CMK (cell line): ENCODE measurements around the gene ATG16L2.

Source experiments
- DNase-seq: peaks from one replicate; pipeline ENCODE4 v3.0.0-alpha.2; 2010; ENCODE audit warnings: low read depth

Gene ATG16L2

GRCh38 chr11:72814286-72815109 is at the start of gene ATG16L2:
ATG16L2 (plus strand) TSS chr11:72814411; CDS start chr11:72814446, 35 bp downstream.
- peak; percentile 62 for DNase-seq

GRCh38 chr11:72764503-72764902 is 49.7 kb upstream of the ATG16L2 start:
- no peak for DNase-seq

- no peak for DNase-seq
Measured at GRCh38 chr11:72766152-72766902, 47.9 kb upstream of the ATG16L2 start.

- no peak for DNase-seq
Measured at GRCh38 chr11:72767203-72768062, 46.8 kb upstream of the ATG16L2 start.

- DNase-seq: no peak
Measured at GRCh38 chr11:72768581-72768980, 45.6 kb upstream of the ATG16L2 start.

- DNase-seq: no peak
Measured at GRCh38 chr11:72769680-72770079, 44.5 kb upstream of the ATG16L2 start.

- DNase-seq: no peak
Measured at GRCh38 chr11:72770799-72771198, 43.4 kb upstream of the ATG16L2 start.

GRCh38 chr11:72771507-72771906 is 42.7 kb upstream of the ATG16L2 start:
- no peak for DNase-seq

GRCh38 chr11:72772059-72772458 is 42.2 kb upstream of the ATG16L2 start:
- DNase-seq: no peak

GRCh38 chr11:72773291-72773690 is 40.9 kb upstream of the ATG16L2 start:
- no peak for DNase-seq

GRCh38 chr11:72773696-72774095 is 40.5 kb upstream of the ATG16L2 start:
- no peak for DNase-seq

GRCh38 chr11:72774499-72774898 is 39.7 kb upstream of the ATG16L2 start:
- no peak for DNase-seq

GRCh38 chr11:72775288-72776110 is 38.7 kb upstream of the ATG16L2 start:
- no peak for DNase-seq

- no peak for DNase-seq
Measured at GRCh38 chr11:72776117-72776843, 37.9 kb upstream of the ATG16L2 start.

- peak; percentile 48 for DNase-seq
Measured at GRCh38 chr11:72776844-72777754, 37.1 kb upstream of the ATG16L2 start.

- no peak for DNase-seq
Measured at GRCh38 chr11:72777755-72778278, 36.4 kb upstream of the ATG16L2 start.

- DNase-seq: no peak
Measured at GRCh38 chr11:72778535-72779494, 35.4 kb upstream of the ATG16L2 start.

GRCh38 chr11:72779495-72780128 is 34.6 kb upstream of the ATG16L2 start:
- DNase-seq: no peak
